MCF 10A (cell line): Measurements from ENCODE around the gene DACH1. TPM values are rescaled to one million over a fixed set of nuclear protein-coding genes. Genes with fewer than 3 reads are reported as not detected.

Experiments
- BruUV-seq: library from RNA; stranded (reverse); fragments of 400-500 nt; replicated peaks from 2 replicates; lab custom pipeline; 2021; lab: Mats Ljungman, UMichigan
- CTCF ChIA-PET: fragments of 300-600 bp; sonication (Branson Sonifier 250); formaldehyde crosslinking; extraction: SDS; loops from one replicate; lab custom pipeline; 2021; ENCODE audit warnings: antibody characterized with exemption, inconsistent platforms; lab: Yijun Ruan, JAX
- POLR2A ChIA-PET: fragments of 300-600, 350-650 bp; sonication (Branson Sonifier 250); formaldehyde crosslinking; extraction: SDS; loops from one replicate; lab custom pipeline; 2020; ENCODE audit warnings: antibody characterized with exemption, inconsistent platforms; lab: Yijun Ruan, JAX
- DNase-seq: peaks from one replicate; pipeline ENCODE4 v3.0.0-alpha.2; 2018; ENCODE audit not compliant: unreplicated experiment
- H3K27ac Mint-ChIP-seq: one replicate; pipeline ENCODE4 v1.8.0; 2022; ENCODE audit warnings: mild to moderate bottlenecking, low read depth, mixed read lengths; ENCODE audit not compliant: unreplicated experiment
- H3K27me3 Mint-ChIP-seq: one replicate; pipeline ENCODE4 v1.8.0; 2022; ENCODE audit warnings: mixed read lengths; ENCODE audit not compliant: insufficient read depth, unreplicated experiment
- H3K36me3 Mint-ChIP-seq: one replicate; pipeline ENCODE4 v1.8.0; 2022; ENCODE audit warnings: mild to moderate bottlenecking, moderate library complexity, mixed read lengths; ENCODE audit not compliant: insufficient read depth, unreplicated experiment
- H3K4me1 Mint-ChIP-seq: one replicate; pipeline ENCODE4 v1.8.0; 2022; ENCODE audit warnings: mixed read lengths; ENCODE audit not compliant: insufficient read depth, unreplicated experiment
- H3K4me3 Mint-ChIP-seq: one replicate; pipeline ENCODE4 v1.8.0; 2022; ENCODE audit warnings: mild to moderate bottlenecking, moderate library complexity, mixed read lengths; ENCODE audit not compliant: unreplicated experiment
- H3K9me3 Mint-ChIP-seq: one replicate; pipeline ENCODE4 v1.8.0; 2022; ENCODE audit warnings: mixed read lengths; ENCODE audit not compliant: unreplicated experiment
- CTCF ChIP-seq: fragments of 200-600 bp; IDR thresholded peaks from one replicate; pipeline ENCODE4 v1.8.0; 2022; ENCODE audit warnings: antibody characterized with exemption, mild to moderate bottlenecking; ENCODE audit not compliant: unreplicated experiment
- intact Hi-C: fragments of 100-400 bp; cut with micrococcal nuclease; formaldehyde crosslinking; loops from 2 replicates; pipeline ENCODE4 v1.14.1; 2022
- total RNA-seq: library from RNA; stranded (reverse); gene quantifications from 2 replicates; pipeline ENCODE4 v1.2.3, GENCODE V29; 2022

Gene DACH1
- total RNA-seq, 1 experiment from 2014 or later, result not detected

GRCh38 chr13:71605744-71606143 is 261.3 kb downstream of the DACH1 start:
- H3K4me1 Mint-ChIP-seq, result no peaks in the 10 kb centered on the region
- no peak for TF ChIP-seq CTCF
- ChIA-PET CTCF (no interaction called here), POLR2A (no interaction called here)
- no peak for DNase-seq
- intact Hi-C loops, result no loop called here
- BruUV-seq, result no TSS peak
- H3K27me3 Mint-ChIP-seq, result peaks cover 50% of the 10 kb centered on the region
- H3K36me3 Mint-ChIP-seq, result no peaks in the 10 kb centered on the region
- no peak overlapping the region for H3K4me3 Mint-ChIP-seq
- H3K9me3 Mint-ChIP-seq, result no peaks in the 10 kb centered on the region
- H3K27ac Mint-ChIP-seq, result no peak overlapping the region

GRCh38 chr13:71603255-71603654 is 263.7 kb downstream of the DACH1 start:
- intact Hi-C loops, result no loop called here
- Mint-ChIP-seq H3K4me1 (no peaks in the 10 kb centered on the region), H3K36me3 (no peaks in the 10 kb centered on the region), H3K27ac (no peak overlapping the region), H3K9me3 (no peaks in the 10 kb centered on the region), H3K27me3 (peaks cover 47% of the 10 kb centered on the region), H3K4me3 (no peak overlapping the region)
- CTCF ChIA-PET, result no interaction called here
- DNase-seq, result no peak
- POLR2A ChIA-PET, result no interaction called here
- no TSS peak for BruUV-seq
- TF ChIP-seq CTCF, result no peak

- Mint-ChIP-seq H3K27me3 (peaks cover 56% of the 10 kb centered on the region), H3K9me3 (no peaks in the 10 kb centered on the region), H3K36me3 (no peaks in the 10 kb centered on the region), H3K4me1 (no peaks in the 10 kb centered on the region), H3K4me3 (no peak overlapping the region), H3K27ac (no peak overlapping the region)
- DNase-seq, result no peak
- no peak for TF ChIP-seq CTCF
- ChIA-PET POLR2A (no interaction called here), CTCF (no interaction called here)
- intact Hi-C loops, result no loop called here
- BruUV-seq, result no TSS peak
Observed at GRCh38 chr13:71602344-71602743, 264.7 kb downstream of the DACH1 start.

GRCh38 chr13:71597150-71597549 is 269.9 kb downstream of the DACH1 start:
- Mint-ChIP-seq H3K27me3 (peaks cover 82% of the 10 kb centered on the region), H3K36me3 (no peaks in the 10 kb centered on the region), H3K4me3 (no peak overlapping the region), H3K27ac (no peak overlapping the region), H3K9me3 (no peaks in the 10 kb centered on the region), H3K4me1 (no peaks in the 10 kb centered on the region)
- ChIA-PET POLR2A (no interaction called here), CTCF (no interaction called here)
- TF ChIP-seq CTCF, result no peak
- intact Hi-C loops, result no loop called here
- no TSS peak for BruUV-seq
- no peak for DNase-seq
